ENCODE measurements around the gene PSORS1C2. TPM values are rescaled to one million over a fixed set of nuclear protein-coding genes. Genes with fewer than 3 reads are reported as not detected.

The PSORS1C2 gene
- polyA plus RNA-seq, 4 donors: 0.17 TPM; not detected in 3

GRCh38 chr6:31115941-31116560 lies 22.8 kb downstream of the PSORS1C2 start:
- no peak for DNase-seq (ENCODE audit: low read depth in 4 of 4, low spot score in 3 of 4)

- DNase-seq (ENCODE audit: low read depth in 4 of 4, low spot score in 3 of 4): no peak
Observed at GRCh38 chr6:31114970-31115849, 23.7 kb downstream of the PSORS1C2 start.

GRCh38 chr6:31114541-31114878 lies 24.4 kb downstream of the PSORS1C2 start, which contains the start of gene PSORS1C1:
TSS of gene PSORS1C1 (plus strand) at chr6:31114800. CDS start at chr6:31129633, 14,833 bp downstream.
- no peak for DNase-seq (ENCODE audit: low read depth in 4 of 4, low spot score in 3 of 4)

GRCh38 chr6:31113861-31114540 lies 24.9 kb downstream of the PSORS1C2 start:
- no peak for DNase-seq (ENCODE audit: low read depth in 4 of 4, low spot score in 3 of 4)

GRCh38 chr6:31112478-31112877 lies 26.4 kb downstream of the PSORS1C2 start, which contains the start of gene C6orf15:
TSS of gene C6orf15 (minus strand) at chr6:31112575. CDS start at chr6:31112555, 20 bp downstream.
- no peak for DNase-seq (ENCODE audit: low read depth in 4 of 4, low spot score in 3 of 4)

GRCh38 chr6:31111712-31112111 lies 27.2 kb downstream of the PSORS1C2 start:
- DNase-seq (ENCODE audit: low read depth in 4 of 4, low spot score in 3 of 4): no peak

- DNase-seq (ENCODE audit: low read depth in 4 of 4, low spot score in 3 of 4): no peak
Observed at GRCh38 chr6:31110825-31111582, 27.9 kb downstream of the PSORS1C2 start.

GRCh38 chr6:31107052-31107451 lies 31.8 kb downstream of the PSORS1C2 start:
- no peak for DNase-seq (ENCODE audit: low read depth in 4 of 4, low spot score in 3 of 4)

- DNase-seq (ENCODE audit: low read depth in 4 of 4, low spot score in 3 of 4): no peak
Observed at GRCh38 chr6:31103136-31103535, 35.7 kb downstream of the PSORS1C2 start.

GRCh38 chr6:31098449-31098938 lies 40.4 kb downstream of the PSORS1C2 start:
- no peak for DNase-seq (ENCODE audit: low read depth in 4 of 4, low spot score in 3 of 4)

GRCh38 chr6:31096656-31097055 lies 42.2 kb downstream of the PSORS1C2 start:
- no peak for DNase-seq (ENCODE audit: low read depth in 4 of 4, low spot score in 3 of 4)

GRCh38 chr6:31096215-31096614 lies 42.7 kb downstream of the PSORS1C2 start:
- no peak for DNase-seq (ENCODE audit: low read depth in 4 of 4, low spot score in 3 of 4)

- DNase-seq (ENCODE audit: low read depth in 4 of 4, low spot score in 3 of 4): no peak
Observed at GRCh38 chr6:31094389-31094881, 44.4 kb downstream of the PSORS1C2 start.

- no peak for DNase-seq (ENCODE audit: low read depth in 4 of 4, low spot score in 3 of 4)
Observed at GRCh38 chr6:31092769-31093505, 45.9 kb downstream of the PSORS1C2 start.

- no peak for DNase-seq (ENCODE audit: low read depth in 4 of 4, low spot score in 3 of 4)
Observed at GRCh38 chr6:31092238-31092637, 46.6 kb downstream of the PSORS1C2 start.

- no peak for DNase-seq (ENCODE audit: low read depth in 4 of 4, low spot score in 3 of 4)
Observed at GRCh38 chr6:31091680-31092079, 47.2 kb downstream of the PSORS1C2 start.

GRCh38 chr6:31090973-31091364 lies 47.9 kb downstream of the PSORS1C2 start:
- DNase-seq (ENCODE audit: low read depth in 4 of 4, low spot score in 3 of 4): no peak

GRCh38 chr6:31090275-31090972 lies 48.4 kb downstream of the PSORS1C2 start:
- DNase-seq (ENCODE audit: low read depth in 4 of 4, low spot score in 3 of 4): no peak

Measured in left renal pelvis (tissue), 4 donors.